ENCODE measurements around the gene SLC24A3.

The SLC24A3 gene

DNA sequence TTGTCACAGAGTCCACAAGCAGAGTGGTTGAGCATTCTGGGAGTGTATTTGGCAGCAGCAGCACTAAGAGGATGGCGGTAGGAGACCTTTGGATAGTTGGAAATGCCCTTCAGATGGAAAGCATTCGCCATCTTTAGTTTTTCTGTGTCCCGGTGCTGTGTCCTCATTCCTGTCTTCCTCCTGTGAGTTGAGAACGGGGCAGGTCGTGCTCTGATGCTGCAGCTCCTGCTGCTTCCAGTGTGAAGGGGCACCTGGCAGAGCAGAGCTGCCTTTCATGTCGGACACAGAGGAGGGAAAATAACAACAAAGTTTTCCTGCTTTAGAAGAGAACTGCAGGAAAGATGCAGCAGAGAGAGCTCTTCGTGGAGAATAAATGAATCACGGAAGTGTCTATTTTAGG lies 194.8 kb downstream of the SLC24A3 start:
- H4K20me1 ChIP-seq (ENCODE audit: insufficient read depth, low read length, poor library complexity, severe bottlenecking): no peaks in the 10 kb centered on the region
- H3K4me2 ChIP-seq (ENCODE audit: low read depth, low read length, poor library complexity, severe bottlenecking): no peak overlapping the region
- H3K36me3 ChIP-seq (ENCODE audit: insufficient read depth, low read length): no peaks in the 10 kb centered on the region
- no peaks in the 10 kb centered on the region for H3K9me3 ChIP-seq (ENCODE audit: insufficient read depth, low read depth, low read length)
- H3K9ac ChIP-seq (ENCODE audit: low read depth, low read length, poor library complexity, severe bottlenecking): no peak overlapping the region
- H3F3A ChIP-seq (ENCODE audit: low read depth): no peaks in the 10 kb centered on the region
- no peak for TF ChIP-seq EZH2phosphoT487 (IDR thresholded peaks at IDR 0.05; ENCODE audit: borderline replicate concordance)
- TF ChIP-seq, protein P1, sequence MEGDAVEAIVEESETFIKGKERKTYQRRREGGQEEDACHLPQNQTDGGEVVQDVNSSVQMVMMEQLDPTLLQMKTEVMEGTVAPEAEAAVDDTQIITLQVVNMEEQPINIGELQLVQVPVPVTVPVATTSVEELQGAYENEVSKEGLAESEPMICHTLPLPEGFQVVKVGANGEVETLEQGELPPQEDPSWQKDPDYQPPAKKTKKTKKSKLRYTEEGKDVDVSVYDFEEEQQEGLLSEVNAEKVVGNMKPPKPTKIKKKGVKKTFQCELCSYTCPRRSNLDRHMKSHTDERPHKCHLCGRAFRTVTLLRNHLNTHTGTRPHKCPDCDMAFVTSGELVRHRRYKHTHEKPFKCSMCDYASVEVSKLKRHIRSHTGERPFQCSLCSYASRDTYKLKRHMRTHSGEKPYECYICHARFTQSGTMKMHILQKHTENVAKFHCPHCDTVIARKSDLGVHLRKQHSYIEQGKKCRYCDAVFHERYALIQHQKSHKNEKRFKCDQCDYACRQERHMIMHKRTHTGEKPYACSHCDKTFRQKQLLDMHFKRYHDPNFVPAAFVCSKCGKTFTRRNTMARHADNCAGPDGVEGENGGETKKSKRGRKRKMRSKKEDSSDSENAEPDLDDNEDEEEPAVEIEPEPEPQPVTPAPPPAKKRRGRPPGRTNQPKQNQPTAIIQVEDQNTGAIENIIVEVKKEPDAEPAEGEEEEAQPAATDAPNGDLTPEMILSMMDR (conservative IDR thresholded peaks at IDR 0.05; ENCODE audit: low read length): no peak
- no peaks in the 10 kb centered on the region for H3K27me3 ChIP-seq (ENCODE audit: insufficient read depth, low read length, poor library complexity, severe bottlenecking)
- peaks cover 7% of the 10 kb centered on the region for H3K4me1 ChIP-seq (ENCODE audit: insufficient read depth, low read length, poor library complexity, severe bottlenecking)
- H3K4me3 ChIP-seq (ENCODE audit: low read length, poor library complexity, severe bottlenecking): no peak overlapping the region
- H2AFZ ChIP-seq (ENCODE audit: low read length): no peak overlapping the region
- no peaks in the 10 kb centered on the region for H3K79me2 ChIP-seq (ENCODE audit: insufficient read depth, low read length)
- H3K9me2 ChIP-seq (replicated peaks; ENCODE audit: low read depth, low read length): no peaks in the 10 kb centered on the region

DNA sequence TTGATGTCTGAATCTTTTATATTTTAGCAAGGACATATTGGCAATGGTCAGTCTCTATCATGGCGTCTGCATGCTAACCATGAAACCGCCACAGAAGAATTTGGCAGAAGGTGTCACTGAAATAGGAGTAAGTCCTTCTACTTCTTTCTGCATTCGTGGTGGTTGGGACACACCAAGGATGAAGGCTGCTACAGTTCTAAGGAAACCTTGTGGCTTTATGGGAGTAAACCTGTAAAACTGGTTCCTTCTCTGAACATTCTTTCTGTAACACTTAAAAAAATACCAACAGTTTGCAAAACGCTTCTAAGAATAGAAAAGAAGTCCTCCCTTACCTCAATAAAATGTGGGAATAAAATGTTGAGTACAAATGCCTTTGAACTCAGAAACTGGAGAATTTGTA lies 195.3 kb downstream of the SLC24A3 start:
- Histone ChIP-seq H3K9me2 (replicated peaks; ENCODE audit: low read depth, low read length) (no peaks in the 10 kb centered on the region), H4K20me1 (ENCODE audit: insufficient read depth, low read length, poor library complexity, severe bottlenecking) (no peaks in the 10 kb centered on the region), H3K9me3 (ENCODE audit: insufficient read depth, low read depth, low read length) (no peaks in the 10 kb centered on the region), H3K4me2 (ENCODE audit: low read depth, low read length, poor library complexity, severe bottlenecking) (no peak overlapping the region), H2AFZ (ENCODE audit: low read length) (no peak overlapping the region), H3K4me1 (ENCODE audit: insufficient read depth, low read length, poor library complexity, severe bottlenecking) (peaks cover 7% of the 10 kb centered on the region), H3F3A (ENCODE audit: low read depth) (no peaks in the 10 kb centered on the region), H3K4me3 (ENCODE audit: low read length, poor library complexity, severe bottlenecking) (no peak overlapping the region), H3K36me3 (ENCODE audit: insufficient read depth, low read length) (no peaks in the 10 kb centered on the region), H3K27me3 (ENCODE audit: insufficient read depth, low read length, poor library complexity, severe bottlenecking) (no peaks in the 10 kb centered on the region), H3K9ac (ENCODE audit: low read depth, low read length, poor library complexity, severe bottlenecking) (no peak overlapping the region), H3K79me2 (ENCODE audit: insufficient read depth, low read length) (no peaks in the 10 kb centered on the region)
- no peak for TF ChIP-seq EZH2phosphoT487 (IDR thresholded peaks at IDR 0.05; ENCODE audit: borderline replicate concordance)
- TF ChIP-seq, protein P1 (conservative IDR thresholded peaks at IDR 0.05; ENCODE audit: low read length): no peak

DNA sequence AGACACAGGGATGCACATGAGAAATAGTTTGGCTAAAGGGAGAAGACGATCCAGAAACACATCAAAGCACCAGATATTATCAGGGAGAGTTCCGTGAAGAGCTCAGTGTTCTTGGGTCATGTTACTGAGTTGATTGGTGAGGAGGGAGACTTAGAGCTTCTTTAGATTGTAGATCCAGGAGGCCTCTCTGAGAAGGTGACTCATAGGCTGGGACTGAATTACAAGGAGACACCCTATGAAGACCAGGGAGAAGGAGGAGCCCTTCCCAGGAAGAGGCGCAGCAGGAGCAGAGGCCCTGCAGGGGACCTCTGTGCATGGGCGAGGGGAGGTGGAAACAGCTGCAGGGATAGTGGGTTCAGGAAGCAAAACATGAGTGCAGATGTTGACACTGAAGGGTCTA lies 196.5 kb downstream of the SLC24A3 start:
- H3K79me2 ChIP-seq (ENCODE audit: insufficient read depth, low read length): no peaks in the 10 kb centered on the region
- H3K4me3 ChIP-seq (ENCODE audit: low read length, poor library complexity, severe bottlenecking): no peak overlapping the region
- no peak overlapping the region for H3K9ac ChIP-seq (ENCODE audit: low read depth, low read length, poor library complexity, severe bottlenecking)
- TF ChIP-seq, protein P1 (conservative IDR thresholded peaks at IDR 0.05; ENCODE audit: low read length): no peak
- TF ChIP-seq EZH2phosphoT487 (IDR thresholded peaks at IDR 0.05; ENCODE audit: borderline replicate concordance): no peak
- no peak overlapping the region for H2AFZ ChIP-seq (ENCODE audit: low read length)
- H3K9me2 ChIP-seq (replicated peaks; ENCODE audit: low read depth, low read length): no peaks in the 10 kb centered on the region
- no peaks in the 10 kb centered on the region for H3K27me3 ChIP-seq (ENCODE audit: insufficient read depth, low read length, poor library complexity, severe bottlenecking)
- no peaks in the 10 kb centered on the region for H4K20me1 ChIP-seq (ENCODE audit: insufficient read depth, low read length, poor library complexity, severe bottlenecking)
- H3K36me3 ChIP-seq (ENCODE audit: insufficient read depth, low read length): no peaks in the 10 kb centered on the region
- H3K4me1 ChIP-seq (ENCODE audit: insufficient read depth, low read length, poor library complexity, severe bottlenecking): peaks cover 7% of the 10 kb centered on the region
- H3K4me2 ChIP-seq (ENCODE audit: low read depth, low read length, poor library complexity, severe bottlenecking): no peak overlapping the region
- no peaks in the 10 kb centered on the region for H3K9me3 ChIP-seq (ENCODE audit: insufficient read depth, low read depth, low read length)
- H3F3A ChIP-seq (ENCODE audit: low read depth): no peaks in the 10 kb centered on the region
